Measurements from ENCODE around the gene GRB2.

- TF ChIP-seq EZH2phosphoT487 (IDR thresholded peaks at IDR 0.05; ENCODE audit: insufficient read depth, low read depth) (no peak), EZH2 (IDR thresholded peaks at IDR 0.05; ENCODE audit: insufficient read depth, poor library complexity, severe bottlenecking) (no peak)
Observed at GRCh38 chr17:75318211-75318610, 87.3 kb downstream of the GRB2 start.

All from GM23248 (cell line).